HG03457 (cell line): ENCODE measurements around the gene AP4B1.
"Not testable (repeated sequence)": the region's sequence is repeated elsewhere in the genome, so short reads cannot be mapped to it uniquely, and the experiment has no call there.

Experiments used
- ATAC-seq: cut with Tn5 transposase; IDR thresholded peaks from one replicate; pipeline ENCODE4 v1.9.1; 2021; ENCODE audit warnings: moderate number of reproducible peaks; ENCODE audit not compliant: unreplicated experiment

The AP4B1 gene

DNA sequence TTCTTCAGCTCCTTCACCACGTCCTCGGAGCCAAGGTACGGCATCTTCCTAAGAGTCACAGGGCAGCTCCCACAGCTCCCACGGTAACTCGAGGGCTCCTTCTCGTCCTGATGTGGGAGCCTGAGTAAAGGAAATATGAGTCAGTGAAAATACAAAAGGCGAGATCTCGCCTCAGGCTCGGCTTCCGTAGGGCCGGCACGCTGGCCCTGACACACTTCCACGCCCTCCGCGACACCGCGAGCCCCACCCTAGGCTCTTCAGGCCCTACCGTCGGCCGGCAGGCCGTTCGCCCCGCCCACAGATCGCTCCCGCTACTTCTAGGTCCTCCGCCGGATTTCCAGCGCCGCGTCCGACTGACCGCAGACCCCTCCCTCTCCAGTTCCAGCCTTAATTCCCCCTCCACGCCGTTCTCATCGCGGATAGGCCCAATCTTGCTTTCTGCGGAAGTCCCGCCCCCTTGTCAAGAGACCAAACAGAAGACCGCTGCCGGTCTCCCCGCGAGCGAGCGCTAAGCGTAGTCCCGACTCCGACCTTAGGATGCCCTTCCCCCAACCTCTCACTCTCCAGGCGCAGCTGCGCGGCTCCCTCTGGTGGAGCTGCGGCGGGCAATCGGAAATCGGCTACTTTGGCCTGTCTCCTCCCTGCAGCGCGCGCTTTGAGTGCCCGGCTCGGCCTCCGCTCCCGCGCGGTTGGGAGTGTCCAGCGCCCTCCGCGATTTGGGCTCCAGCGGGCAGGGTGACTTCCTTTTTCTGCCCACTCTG, at the start of gene AP4B1, which contains the start of gene DCLRE1B:
AP4B1 (minus strand) TSS at position 126 of the 761 bp plus-strand sequence; CDS start at position 44, 82 bp downstream.
DCLRE1B (plus strand) TSS at position 653 of the 761 bp plus-strand sequence. CDS start 261 bp downstream, outside the sequence.
- peak; percentile 83 for ATAC-seq

DNA sequence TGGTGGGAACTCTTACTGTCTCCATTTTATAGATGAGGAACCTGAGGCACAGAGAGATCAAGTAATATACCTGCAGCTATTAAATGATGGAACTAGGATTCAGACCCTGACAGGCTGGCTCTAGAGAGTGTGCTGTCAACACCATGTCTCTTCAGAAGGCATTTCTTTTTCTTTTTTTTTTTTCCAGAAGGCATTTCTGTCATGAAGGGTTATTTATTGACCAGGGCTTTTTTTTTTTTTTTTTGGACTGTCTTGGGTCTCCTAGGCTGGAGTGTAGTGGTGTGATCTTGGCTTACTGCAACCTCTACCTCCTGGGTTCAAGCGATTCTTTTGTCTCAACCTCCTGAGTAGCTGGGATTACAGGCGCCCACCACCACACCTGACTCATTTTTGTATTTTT, 47.1 kb upstream of the AP4B1 start:
- no peak for ATAC-seq

DNA sequence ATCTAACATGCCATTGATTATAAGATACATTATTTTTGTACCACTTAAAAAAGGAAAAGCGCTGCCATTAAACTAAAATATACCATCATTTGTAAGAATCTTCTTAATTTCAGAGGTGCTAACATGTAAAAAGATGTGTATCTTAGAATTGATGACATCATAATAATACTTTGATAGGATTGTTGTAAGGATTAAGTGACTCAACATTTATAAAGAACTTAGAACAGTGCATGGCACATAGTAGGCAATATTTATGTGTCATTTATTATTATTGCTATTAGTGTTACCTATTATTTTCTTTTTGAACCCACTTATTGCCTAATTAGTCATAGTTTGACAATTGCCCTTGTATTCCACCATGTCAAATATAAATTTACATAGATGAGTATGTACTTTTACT, 46.3 kb upstream of the AP4B1 start:
- no peak for ATAC-seq

DNA sequence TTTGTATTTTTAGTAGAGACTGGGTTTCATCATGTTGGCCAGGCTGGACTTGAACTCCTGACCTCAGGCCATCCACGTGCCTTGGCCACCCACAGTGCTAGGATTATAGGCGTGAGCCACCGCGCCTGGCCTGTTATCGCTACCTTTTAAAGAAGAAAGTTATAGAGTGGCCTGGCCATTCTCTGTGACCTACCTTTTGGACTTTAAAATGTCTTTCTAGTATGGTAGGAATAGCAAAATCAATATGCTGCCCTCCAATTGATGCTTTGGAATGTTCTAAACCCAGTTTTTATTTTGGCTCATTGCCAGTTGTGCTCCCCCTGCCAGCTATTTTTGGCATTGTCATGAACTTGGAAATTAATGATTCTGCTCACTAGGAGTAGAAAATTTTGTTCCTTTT, 44.4 kb upstream of the AP4B1 start:
- no peak for ATAC-seq

DNA sequence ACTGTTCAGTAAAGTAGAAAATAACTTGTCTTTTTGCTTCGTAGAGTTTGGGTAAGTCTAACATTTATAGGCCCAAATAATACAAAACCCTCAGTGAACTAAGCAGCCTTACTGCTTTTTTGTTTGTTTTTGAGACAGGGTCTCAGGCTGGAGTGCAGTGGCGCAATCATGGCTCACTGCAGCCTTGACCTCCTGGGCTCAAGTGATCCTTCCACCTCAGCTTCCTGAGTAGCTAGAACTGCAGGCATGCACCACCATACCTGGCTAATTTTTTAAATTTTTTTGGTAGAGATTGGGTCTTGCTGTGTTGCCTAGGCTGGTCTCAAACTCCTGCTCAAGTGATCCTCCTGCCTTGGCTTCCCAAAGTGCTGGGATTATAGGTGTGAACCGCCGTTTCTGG, 43.6 kb upstream of the AP4B1 start:
- ATAC-seq, result not testable (repeated sequence)

DNA sequence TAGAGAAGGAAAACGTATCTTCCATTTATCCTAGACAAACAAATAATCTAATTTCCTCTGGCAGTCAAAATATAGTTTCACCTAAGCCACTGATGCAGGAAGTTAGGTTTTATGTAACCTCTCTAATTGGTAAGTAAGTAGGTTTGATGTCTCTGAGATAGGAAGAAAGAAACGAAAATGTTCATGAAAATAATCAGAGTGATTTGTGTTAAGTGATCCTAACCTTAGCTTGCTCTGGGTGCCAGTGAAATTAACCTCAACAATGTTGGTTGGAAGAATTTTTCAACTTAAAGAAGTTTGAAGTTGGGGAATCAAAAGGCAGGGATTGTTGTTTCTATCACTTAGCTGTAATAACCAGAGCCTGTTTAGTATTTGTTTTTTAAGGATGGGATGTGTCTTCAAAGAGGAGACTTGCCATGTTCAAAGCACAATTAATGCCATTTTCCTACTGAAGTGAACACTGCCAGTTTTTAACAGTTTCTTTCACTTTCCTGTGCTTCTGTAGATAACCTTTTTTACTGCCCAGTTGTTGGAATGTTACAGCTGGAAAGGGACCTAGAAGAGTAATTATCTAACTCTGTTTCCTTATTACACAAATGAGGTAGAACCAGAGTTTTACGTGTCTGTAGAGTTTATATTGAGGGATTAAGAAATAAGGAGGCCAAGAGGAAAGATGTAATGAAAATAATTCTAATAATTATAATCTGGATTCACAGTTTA, 42.9 kb upstream of the AP4B1 start:
- no peak for ATAC-seq

DNA sequence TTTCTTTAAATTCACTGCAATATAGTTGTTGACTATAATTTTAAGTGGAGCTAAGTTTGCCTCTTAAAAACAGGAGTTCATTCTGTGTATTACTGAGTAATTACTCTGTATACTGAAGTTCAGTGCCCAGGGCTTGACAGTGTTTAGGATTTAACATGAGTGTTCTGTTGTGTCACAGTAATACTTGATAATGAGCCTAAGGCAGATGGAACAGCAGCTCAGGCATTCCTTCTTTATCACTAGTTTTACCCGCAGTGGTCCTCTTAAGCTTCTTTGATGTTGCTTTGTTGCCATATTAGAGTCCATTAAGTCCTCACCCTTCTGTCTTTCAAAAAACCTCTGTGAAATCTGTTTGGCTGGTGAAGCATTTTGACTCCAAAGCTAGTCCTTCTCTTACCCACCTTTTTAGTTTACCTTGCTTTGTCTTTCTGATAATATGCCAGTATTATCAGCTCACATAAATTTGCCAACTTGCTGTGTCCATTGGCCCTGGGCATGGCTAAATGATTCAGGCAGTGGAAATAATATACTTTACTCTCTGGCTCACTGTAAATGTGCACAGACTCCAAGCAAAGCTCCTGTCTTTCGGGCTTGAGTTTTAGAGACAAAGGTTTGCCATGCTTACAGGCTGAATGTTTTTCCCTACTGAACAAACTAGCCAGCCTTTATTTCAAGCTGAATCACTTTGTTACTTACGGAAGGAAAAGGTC, 42.2 kb upstream of the AP4B1 start:
- ATAC-seq, result no peak

DNA sequence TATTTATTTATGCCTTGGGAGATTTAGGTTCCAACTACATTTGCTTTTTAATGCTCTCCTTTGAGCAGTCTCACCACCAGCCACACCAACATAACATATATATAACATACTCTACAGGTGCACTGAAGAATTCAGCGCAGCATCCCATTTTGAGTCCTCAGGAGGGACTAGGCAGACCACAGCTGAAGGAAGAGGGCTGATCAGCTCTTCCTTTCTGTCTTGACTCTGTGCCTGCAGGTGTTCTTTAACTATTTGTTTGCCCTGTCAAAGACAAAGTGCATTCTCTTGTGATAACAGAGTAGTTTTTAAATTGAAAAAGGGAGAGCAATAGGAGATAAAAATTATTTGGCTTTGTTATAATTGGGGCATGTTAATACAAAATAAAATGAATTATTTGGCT, 41.5 kb upstream of the AP4B1 start:
- ATAC-seq, result no peak

DNA sequence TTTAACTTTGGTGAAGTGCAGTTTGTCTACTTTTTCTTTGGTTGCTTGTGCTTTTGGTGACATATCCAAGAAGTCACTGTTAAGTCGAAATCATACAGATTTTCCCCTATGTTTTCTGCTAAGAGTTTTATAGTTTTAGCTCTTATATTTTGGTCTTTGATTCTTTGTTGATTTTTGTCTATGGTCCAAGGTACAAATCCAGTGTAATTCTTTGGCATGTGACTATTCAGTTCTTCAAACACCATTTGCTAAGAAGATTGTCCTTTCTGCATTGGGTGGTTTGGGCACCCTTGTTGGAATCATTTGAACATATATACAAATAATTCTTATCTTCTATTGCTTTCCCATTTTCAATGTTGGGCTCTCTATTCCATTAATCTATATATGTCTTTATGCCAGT, 40.7 kb upstream of the AP4B1 start:
- ATAC-seq, result no peak

DNA sequence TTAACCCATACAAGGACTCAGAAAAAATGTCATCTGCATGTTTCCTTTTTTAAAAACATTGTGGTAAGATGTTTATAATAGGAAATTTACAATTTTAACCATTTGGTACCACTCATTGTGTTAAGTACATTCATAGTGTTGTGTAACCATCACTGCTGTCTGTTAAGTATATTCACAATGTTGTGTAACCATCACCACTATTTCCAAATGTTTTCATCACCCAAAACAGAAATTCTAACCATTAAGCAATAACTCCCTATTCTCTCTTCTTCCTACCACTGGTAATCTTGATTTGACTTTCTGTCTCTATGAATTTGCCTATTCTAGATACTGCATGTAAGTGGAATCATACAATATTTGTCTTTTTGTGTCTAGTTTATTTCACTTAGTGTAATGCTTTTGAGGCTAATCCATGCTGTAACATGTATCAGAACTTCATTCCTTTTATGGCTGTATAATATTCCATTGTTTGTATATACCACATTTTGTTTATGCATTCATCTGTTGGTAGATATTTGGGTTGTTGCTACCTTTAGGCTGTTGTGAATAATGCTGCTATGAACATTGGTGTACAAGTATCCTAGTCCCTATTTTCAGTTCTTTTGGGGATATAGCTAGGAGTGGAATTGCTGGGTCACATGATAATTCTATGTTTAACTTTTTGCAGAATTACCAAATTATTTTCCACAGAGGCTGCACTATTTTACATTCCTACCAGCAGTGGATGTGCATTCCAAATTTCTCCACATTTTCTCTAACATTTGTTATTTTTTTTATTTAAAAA, 38.6 kb upstream of the AP4B1 start:
- ATAC-seq, result no peak

DNA sequence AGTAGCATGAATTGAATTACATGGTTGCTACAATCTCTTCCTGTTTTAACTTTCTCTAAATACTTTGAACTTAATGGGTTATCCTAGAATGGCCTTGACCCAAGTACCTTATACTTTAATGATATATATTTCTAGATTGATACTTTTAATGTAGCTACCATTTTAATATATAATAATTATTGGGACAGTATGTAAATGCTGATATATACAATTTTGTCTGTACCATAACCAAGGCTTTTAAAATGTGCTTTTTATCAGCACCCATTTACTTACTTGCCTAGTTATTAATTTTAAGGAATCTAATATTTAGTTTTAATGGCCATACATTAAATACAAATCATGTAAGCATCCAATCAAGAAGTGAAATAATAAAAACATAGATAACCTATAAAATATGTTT, 37.9 kb upstream of the AP4B1 start:
- no peak for ATAC-seq

DNA sequence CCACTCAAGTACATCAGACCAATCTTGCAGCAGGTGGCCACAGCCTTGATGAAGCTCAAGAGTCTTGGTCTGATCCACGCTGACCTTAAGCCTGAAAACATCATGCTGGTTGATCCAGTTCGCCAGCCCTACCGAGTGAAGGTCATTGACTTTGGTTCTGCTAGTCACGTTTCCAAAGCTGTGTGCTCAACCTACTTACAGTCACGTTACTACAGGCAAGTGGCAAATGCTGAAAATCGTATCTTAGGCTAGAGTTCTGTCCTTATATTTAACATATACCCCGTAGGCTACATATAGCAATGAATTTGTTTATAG, 36.6 kb upstream of the AP4B1 start:
- no peak for ATAC-seq

DNA sequence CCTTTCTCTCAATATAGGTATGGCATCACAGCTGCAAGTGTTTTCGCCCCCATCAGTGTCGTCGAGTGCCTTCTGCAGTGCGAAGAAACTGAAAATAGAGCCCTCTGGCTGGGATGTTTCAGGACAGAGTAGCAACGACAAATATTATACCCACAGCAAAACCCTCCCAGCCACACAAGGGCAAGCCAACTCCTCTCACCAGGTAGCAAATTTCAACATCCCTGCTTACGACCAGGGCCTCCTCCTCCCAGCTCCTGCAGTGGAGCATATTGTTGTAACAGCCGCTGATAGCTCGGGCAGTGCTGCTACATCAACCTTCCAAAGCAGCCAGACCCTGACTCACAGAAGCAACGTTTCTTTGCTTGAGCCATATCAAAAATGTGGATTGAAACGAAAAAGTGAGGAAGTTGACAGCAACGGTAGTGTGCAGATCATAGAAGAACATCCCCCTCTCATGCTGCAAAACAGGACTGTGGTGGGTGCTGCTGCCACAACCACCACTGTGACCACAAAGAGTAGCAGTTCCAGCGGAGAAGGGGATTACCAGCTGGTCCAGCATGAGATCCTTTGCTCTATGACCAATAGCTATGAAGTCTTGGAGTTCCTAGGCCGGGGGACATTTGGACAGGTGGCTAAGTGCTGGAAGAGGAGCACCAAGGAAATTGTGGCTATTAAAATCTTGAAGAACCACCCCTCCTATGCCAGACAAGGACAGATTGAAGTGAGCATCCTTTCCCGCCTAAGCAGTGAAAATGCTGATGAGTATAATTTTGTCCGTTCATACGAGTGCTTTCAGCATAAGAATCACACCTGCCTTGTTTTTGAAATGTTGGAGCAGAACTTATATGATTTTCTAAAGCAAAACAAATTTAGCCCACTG, 36.0 kb upstream of the AP4B1 start:
- no peak for ATAC-seq

DNA sequence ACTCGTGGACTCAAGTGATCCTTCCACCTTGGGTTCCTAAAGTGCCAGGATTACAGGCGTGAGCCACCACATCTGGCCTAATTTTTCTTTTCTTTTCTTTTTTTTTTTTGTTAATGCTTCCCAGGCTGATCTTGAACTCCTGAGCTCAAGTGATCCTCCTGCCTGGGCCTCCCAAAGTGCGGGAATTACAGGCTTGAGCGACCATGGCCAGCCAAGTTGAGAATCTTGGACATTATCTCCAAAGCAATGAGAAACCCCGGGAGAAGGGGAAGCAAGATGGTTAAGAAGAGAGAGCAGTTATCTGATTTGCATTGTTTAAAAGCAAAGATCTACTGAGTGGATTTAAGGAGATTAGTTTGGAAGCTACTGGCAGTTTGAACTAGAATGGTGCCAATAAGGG, 33.6 kb upstream of the AP4B1 start:
- ATAC-seq, result no peak

DNA sequence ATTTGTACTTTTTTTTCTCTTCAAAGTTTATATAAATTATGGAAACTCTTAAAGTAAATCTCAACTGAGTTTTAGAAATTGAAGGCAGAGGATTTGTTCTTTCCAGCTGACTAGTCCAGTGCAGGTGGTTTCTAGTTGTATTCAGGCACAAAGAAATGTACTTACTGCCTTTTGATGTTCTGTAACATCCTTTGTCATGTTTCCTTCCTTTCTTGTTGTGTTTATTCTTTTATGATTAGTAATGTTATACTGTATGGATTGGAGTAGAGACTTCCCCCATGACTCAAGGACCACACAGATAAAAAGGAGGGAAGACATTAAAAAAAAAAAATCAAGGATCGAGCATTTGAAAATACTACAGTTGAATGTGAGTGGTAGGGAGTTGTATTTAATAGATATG, 32.5 kb upstream of the AP4B1 start:
- no peak for ATAC-seq

DNA sequence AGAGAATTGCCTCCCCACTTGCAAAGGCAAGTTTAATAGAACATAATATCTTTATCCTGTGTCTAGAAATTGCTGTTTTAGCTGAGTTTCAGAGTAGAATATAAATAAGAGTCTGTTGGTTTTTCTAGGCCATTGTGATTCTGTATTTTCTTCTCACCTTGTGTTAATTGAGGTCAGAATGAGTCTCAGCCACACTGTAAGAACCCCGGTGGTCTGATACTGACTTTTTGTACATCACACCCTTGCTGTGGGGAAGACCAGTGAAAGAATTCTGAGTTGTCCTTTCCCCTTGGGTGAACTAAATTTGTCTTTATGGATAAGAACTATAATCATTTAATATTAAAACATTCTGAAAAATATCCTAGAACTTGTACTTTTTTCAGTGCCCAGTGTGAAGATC, 31.4 kb upstream of the AP4B1 start:
- ATAC-seq, result no peak

DNA sequence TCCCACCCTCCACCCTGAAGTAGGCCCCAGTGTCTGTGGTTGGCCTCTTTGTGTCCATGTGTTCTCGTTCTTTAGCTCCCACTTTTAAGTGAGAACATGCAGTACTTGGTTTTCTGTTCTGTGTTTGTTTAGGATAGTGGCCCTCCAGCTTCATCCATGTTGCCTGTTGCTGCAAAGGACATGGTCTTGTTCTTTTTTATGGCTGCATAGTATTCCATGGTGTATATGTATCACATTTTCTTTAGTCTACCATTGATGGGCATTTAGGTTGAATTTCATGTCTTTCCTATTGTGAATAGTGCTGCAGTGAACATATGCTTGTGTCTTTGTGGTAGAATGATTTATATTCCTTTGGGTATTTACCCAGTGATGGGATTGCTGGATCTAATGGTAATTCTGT, 30.6 kb upstream of the AP4B1 start:
- no peak for ATAC-seq

DNA sequence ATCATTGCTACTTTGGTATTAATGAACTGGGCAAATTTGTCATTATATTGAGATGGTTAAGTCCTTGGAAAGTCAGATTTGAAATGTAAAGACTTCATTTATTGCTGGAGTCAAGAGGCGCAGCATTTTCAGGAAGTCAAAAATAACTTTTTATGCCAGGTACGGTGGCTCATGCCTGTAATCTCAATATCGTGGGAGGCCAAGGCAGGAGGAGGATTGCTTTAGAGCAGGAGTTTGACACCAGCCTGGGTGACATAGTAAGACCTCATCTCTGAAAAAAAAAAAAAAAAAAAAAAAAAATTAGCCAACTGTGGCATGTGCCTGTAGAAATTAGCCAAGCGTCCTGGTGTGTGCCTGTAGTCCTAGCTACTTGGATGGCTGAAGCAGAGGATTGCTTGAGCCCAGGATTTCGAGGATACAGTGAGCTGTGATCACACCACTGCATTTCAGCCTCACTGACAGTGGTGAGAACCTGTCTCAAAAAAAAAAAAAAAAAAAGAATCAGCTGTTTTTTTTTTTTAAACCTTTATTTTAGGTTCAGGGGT, 30.0 kb upstream of the AP4B1 start:
- ATAC-seq, result no peak

DNA sequence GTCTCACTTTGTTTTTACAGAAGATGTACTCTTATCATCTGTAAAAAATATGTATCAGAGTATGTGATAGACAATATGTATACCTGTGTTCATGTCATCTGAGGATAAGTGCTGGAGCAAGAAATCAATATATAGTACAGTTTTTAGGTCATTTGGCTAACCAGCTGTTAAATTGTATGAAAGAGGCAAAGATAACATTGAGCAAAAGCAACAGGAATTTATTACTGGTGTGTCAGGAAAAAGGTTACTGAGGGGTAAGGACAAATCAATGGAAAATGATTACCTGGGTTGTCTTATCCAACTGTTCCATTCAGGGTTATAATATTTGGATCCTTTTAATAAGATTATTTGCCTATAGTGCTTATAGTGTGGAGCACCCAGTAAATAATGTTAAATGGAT, 29.4 kb upstream of the AP4B1 start:
- ATAC-seq, result no peak

DNA sequence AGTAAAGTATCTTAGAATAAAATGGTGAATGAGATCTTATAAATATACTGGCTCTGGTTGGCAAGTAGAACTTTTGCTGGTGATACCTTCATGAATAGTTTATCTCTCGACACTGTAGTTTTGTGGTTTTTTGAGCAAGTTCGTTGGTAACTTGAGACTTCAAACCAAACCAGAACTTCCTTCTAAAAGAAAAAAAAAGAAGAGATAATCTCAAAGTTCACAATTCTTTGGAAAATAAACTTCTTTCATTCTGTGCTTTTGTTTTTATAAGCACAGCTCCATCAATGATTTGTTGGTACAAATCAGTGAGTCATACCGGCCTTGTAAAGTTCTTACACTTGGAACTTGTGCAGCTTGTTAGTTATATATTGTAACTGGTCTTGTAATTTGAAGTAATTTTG, 26.9 kb upstream of the AP4B1 start:
- no peak for ATAC-seq
